ENCODE data around the gene VGLL1. TPM values are rescaled to one million over a fixed set of nuclear protein-coding genes. Genes with fewer than 3 reads are reported as not detected.
A peak's percentile ranks its signal among the peaks of the same experiment; 100 is the strongest.

The VGLL1 gene
- polyA plus RNA-seq, 1 of the 3 experiments (the other 2 are of a cell fraction): not detected

- H2AFZ ChIP-seq (ENCODE audit: low read depth): peak within 1 kb of the TSS; percentile 93
- H3K9ac ChIP-seq: peak within 1 kb of the TSS; percentile 81
- no peak for TF ChIP-seq ZBTB33 (IDR thresholded peaks at IDR 0.05; ENCODE audit: borderline replicate concordance, low read depth)
- no peak for TF ChIP-seq SIN3A (IDR thresholded peaks at IDR 0.05; ENCODE audit: borderline replicate concordance, low read depth, low read length)
- no peak for TF ChIP-seq FOXJ3 (CRISPR knock-in tag; IDR thresholded peaks at IDR 0.05)
- TF ChIP-seq PBX3 (IDR thresholded peaks at IDR 0.05): no peak
- TF ChIP-seq REST (IDR thresholded peaks at IDR 0.05; ENCODE audit: low read depth, low read length): no peak
- TF ChIP-seq ELF1 (IDR thresholded peaks at IDR 0.05): no peak
- no peak for TF ChIP-seq TCF12 (IDR thresholded peaks at IDR 0.05)
- TF ChIP-seq RCOR1 (IDR thresholded peaks at IDR 0.05; ENCODE audit: low read length): no peak
- TF ChIP-seq MAX (IDR thresholded peaks at IDR 0.05; ENCODE audit: low read depth): no peak
- TF ChIP-seq CTCF (IDR thresholded peaks at IDR 0.05): no peak
- no peak for TF ChIP-seq JUND (IDR thresholded peaks at IDR 0.05)
- no peak for TF ChIP-seq USF1 (IDR thresholded peaks at IDR 0.05; ENCODE audit: borderline replicate concordance, low read depth)
- H3K4me2 ChIP-seq: peak within 1 kb of the TSS; percentile 71
- ChIA-PET POLR2A (interaction anchor here (0.6 kb wide), 1 partner anchor 417 kb away, joined by 4 read pairs; no protein-coding TSS in a partner anchor), CTCF (interaction anchor here (0.7 to 0.8 kb wide), 2 partner anchors 79 to 459 kb away, joined by 3 read pairs; no protein-coding TSS in a partner anchor)
- no peaks in the 10 kb centered on the region for H3K9me3 ChIP-seq
- H4K20me1 ChIP-seq (ENCODE audit: insufficient read depth): no peaks in the 10 kb centered on the region
- peaks cover 12 to 23% of the 10 kb centered on the region in 2 experiments for H3K36me3 ChIP-seq (replicated peaks in 1 of 2; ENCODE audit: control insufficient read depth in 1 of 2, insufficient read depth in 2 of 2, low read length in 1 of 2)
- no peaks in the 10 kb centered on the region for H3K27me3 ChIP-seq (ENCODE audit: insufficient read depth)
- H3K27ac ChIP-seq (ENCODE audit: low read depth in 2 of 2, low read length in 1 of 2): peak within 1 kb of the TSS; percentile 87 to 91
- H3K79me2 ChIP-seq (ENCODE audit: insufficient read depth): peaks cover 21% of the 10 kb centered on the region
- H3F3A ChIP-seq (replicated peaks; ENCODE audit: insufficient read depth): no peaks in the 10 kb centered on the region
- peaks cover 0 to 2% of the 10 kb centered on the region in 2 experiments; a peak in 2 of 4 replicates for H3K4me1 ChIP-seq (ENCODE audit: control insufficient read depth in 1 of 2, insufficient read depth in 2 of 2, low read depth in 1 of 2, low read length in 1 of 2)
- no peak for DNase-seq
- H3K9me2 ChIP-seq: no peaks in the 10 kb centered on the region
- peak within 1 kb of the TSS; percentile 59 to 64 for H3K4me3 ChIP-seq (ENCODE audit: low read depth in 2 of 2, low read length in 1 of 2)
- WGBS (ENCODE audit: low lambda C conversion rate): 12% methylated on average over 24 of the region's 35 CpGs
Observed at GRCh38 chrX:136497556-136498052, 34.4 kb upstream of the VGLL1 start, which contains the start of gene HTATSF1. Gene HTATSF1 (plus strand): TSS chrX:136497592. CDS start chrX:136497685, 93 bp downstream.
